Activated naive CD8-positive, alpha-beta T cell treated with anti-CD3 and anti-CD28 coated beads, Interleukin-2, amount 10 ng/mL, durations not matched to agents 7 days and 5 days (primary cell): ENCODE data around the gene SAG. TPM values are rescaled to one million over a fixed set of nuclear protein-coding genes. Genes with fewer than 3 reads are reported as not detected.

Experiments used
- ATAC-seq: fragments of 150-1000 bp; cut with Tn5 transposase; one replicate; pipeline ENCODE4 v1.10.0; 2021; ENCODE audit warnings: low read depth, moderate library complexity
- POLR2A ChIA-PET: fragments of 350-600 bp; sonication (Branson Sonifier 250); formaldehyde crosslinking; loops from one replicate; lab custom pipeline; 2021; ENCODE audit warnings: antibody characterized with exemption; lab: Charles Lee
- DNase-seq: peaks from one replicate; pipeline ENCODE4 v3.0.0; 2021
- H3K27ac Mint-ChIP-seq: one replicate; pipeline ENCODE4 v1.8.0; 2022; ENCODE audit warnings: mild to moderate bottlenecking, mixed read lengths
- H3K27me3 Mint-ChIP-seq: one replicate; pipeline ENCODE4 v1.8.0; 2022; ENCODE audit warnings: mild to moderate bottlenecking, moderate library complexity, mixed read lengths
- H3K36me3 Mint-ChIP-seq: one replicate; pipeline ENCODE4 v1.8.0; 2021; ENCODE audit warnings: mild to moderate bottlenecking, mixed read lengths
- H3K4me1 Mint-ChIP-seq: one replicate; pipeline ENCODE4 v1.8.0; 2021; ENCODE audit warnings: mixed read lengths
- H3K4me3 Mint-ChIP-seq: one replicate; pipeline ENCODE4 v1.8.0; 2022; ENCODE audit warnings: mild to moderate bottlenecking, moderate library complexity, mixed read lengths
- H3K9me3 Mint-ChIP-seq: one replicate; pipeline ENCODE4 v1.8.0; 2021; ENCODE audit warnings: mixed read lengths
- total RNA-seq, 2 experiments: library from RNA; stranded (reverse); gene quantifications; one replicate each; pipeline ENCODE4 v1.2.3, GENCODE V29; 2021

The SAG gene
- under 1 TPM in 1 of 2 experiments, not detected in 1; 0.45 TPM for total RNA-seq

DNA sequence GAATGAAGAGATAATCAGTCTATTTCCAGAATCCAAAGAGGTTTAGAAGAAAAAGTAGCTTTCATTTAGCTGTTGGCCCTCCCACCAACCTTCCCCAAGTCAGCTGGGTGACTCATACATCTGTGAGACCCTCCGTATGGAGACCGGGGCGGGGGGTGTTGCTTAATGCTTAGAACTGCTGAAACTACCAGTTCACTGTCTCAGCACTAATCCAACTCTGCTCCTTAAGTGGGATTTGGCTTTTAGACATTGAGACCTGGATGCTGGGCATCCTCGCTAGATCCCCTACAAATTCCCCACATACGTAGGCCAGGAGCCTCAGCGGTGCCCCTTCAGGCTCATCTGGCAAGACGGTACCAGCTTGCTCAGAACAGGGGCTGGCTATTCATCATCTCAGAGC, at the start of gene SAG:
Gene SAG (plus strand): TSS at position 252 of the 400 bp plus-strand sequence. CDS start 1,374 bp downstream, outside the sequence.
- peaks cover 18% of the 10 kb centered on the region for H3K4me1 Mint-ChIP-seq
- no peak within 1 kb of the TSS for H3K27ac Mint-ChIP-seq
- DNase-seq, result no peak
- no peak for ATAC-seq
- no peaks in the 10 kb centered on the region for H3K27me3 Mint-ChIP-seq
- peaks cover 1% of the 10 kb centered on the region for H3K9me3 Mint-ChIP-seq
- no peak within 1 kb of the TSS for H3K4me3 Mint-ChIP-seq
- POLR2A ChIA-PET, result no interaction called here
- H3K36me3 Mint-ChIP-seq, result no peaks in the 10 kb centered on the region

- Mint-ChIP-seq H3K27me3 (no peaks in the 10 kb centered on the region), H3K27ac (peak overlapping the region; percentile 34), H3K4me3 (no peak overlapping the region), H3K9me3 (no peaks in the 10 kb centered on the region), H3K4me1 (peaks cover 58% of the 10 kb centered on the region), H3K36me3 (peaks cover 56% of the 10 kb centered on the region)
- POLR2A ChIA-PET, result no interaction called here
- no peak for DNase-seq
- ATAC-seq, result no peak
Observed at GRCh38 chr2:233258211-233258610, 49.4 kb upstream of the SAG start.

- H3K4me3 Mint-ChIP-seq, result no peak overlapping the region
- DNase-seq (no peak), ATAC-seq (no peak)
- H3K27ac Mint-ChIP-seq, result peak overlapping the region; percentile 27
- H3K36me3 Mint-ChIP-seq, result peaks cover 54% of the 10 kb centered on the region
- no peaks in the 10 kb centered on the region for H3K9me3 Mint-ChIP-seq
- no peaks in the 10 kb centered on the region for H3K27me3 Mint-ChIP-seq
- POLR2A ChIA-PET, result no interaction called here
- H3K4me1 Mint-ChIP-seq, result peaks cover 49% of the 10 kb centered on the region
Observed at GRCh38 chr2:233259730-233260129, 47.9 kb upstream of the SAG start.

DNA sequence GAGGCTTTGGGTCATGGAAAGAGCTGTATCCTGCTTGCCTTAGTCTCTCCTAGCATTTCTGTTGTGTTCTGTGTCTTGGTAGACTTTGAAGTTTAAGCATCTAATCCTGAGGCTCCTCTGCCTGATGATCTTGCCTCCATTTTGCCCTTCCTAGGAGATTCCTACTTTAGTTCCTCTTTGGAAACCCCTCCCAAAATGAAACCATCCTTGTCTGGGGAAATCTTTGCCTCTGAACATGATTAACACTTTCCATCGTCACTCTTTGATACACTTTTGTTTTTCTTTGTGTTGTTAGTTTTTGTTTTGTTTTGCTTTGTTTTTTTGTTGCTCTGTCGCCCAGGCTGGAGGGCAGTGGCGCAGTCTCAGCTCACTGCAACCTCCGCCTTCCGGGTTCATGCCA, 47.0 kb upstream of the SAG start:
- POLR2A ChIA-PET, result no interaction called here
- no peaks in the 10 kb centered on the region for H3K9me3 Mint-ChIP-seq
- DNase-seq (no peak), ATAC-seq (no peak)
- no peak overlapping the region for H3K4me3 Mint-ChIP-seq
- peaks cover 43% of the 10 kb centered on the region for H3K4me1 Mint-ChIP-seq
- H3K27ac Mint-ChIP-seq, result no peak overlapping the region
- peaks cover 53% of the 10 kb centered on the region for H3K36me3 Mint-ChIP-seq
- H3K27me3 Mint-ChIP-seq, result no peaks in the 10 kb centered on the region

- Mint-ChIP-seq H3K9me3 (no peaks in the 10 kb centered on the region), H3K27ac (peak overlapping the region; percentile 67), H3K4me1 (peaks cover 52% of the 10 kb centered on the region), H3K36me3 (peaks cover 59% of the 10 kb centered on the region), H3K27me3 (no peaks in the 10 kb centered on the region), H3K4me3 (peak overlapping the region; percentile 24)
- POLR2A ChIA-PET, result no interaction called here
- ATAC-seq, result peak; percentile 31
- no peak for DNase-seq
Observed at GRCh38 chr2:233261819-233262555, 45.6 kb upstream of the SAG start.

DNA sequence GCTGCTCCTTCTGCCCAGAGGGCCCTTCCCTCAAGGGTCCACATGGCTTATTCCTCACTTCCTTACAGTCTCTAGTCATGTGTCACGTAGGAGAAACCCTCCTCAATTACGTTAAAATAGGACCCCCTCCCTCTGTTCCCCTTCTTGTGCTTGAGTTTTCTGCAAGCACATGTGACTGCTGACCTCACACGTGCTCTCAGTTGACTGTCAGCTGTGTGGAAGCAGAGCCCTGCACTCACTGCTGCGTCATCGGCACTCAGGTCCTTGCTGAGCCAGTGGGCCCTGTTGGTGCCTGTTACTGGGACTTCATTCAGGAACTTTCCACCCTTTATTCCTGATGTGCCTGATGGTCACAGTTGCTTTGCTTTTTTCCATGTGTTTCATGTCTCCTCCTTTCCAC, 45.1 kb upstream of the SAG start:
- Mint-ChIP-seq H3K27ac (peak overlapping the region; percentile 67), H3K36me3 (peaks cover 54% of the 10 kb centered on the region), H3K4me3 (peak overlapping the region; percentile 24), H3K4me1 (peaks cover 57% of the 10 kb centered on the region), H3K9me3 (no peaks in the 10 kb centered on the region), H3K27me3 (no peaks in the 10 kb centered on the region)
- ATAC-seq (no peak), DNase-seq (no peak)
- POLR2A ChIA-PET, result no interaction called here

GRCh38 chr2:233263045-233263570, 44.5 kb upstream of the SAG start:
- H3K4me3 Mint-ChIP-seq, result no peak overlapping the region
- peaks cover 60% of the 10 kb centered on the region for H3K4me1 Mint-ChIP-seq
- H3K9me3 Mint-ChIP-seq, result no peaks in the 10 kb centered on the region
- POLR2A ChIA-PET, result no interaction called here
- H3K27ac Mint-ChIP-seq, result peak overlapping the region; percentile 67
- no peak for DNase-seq
- no peak for ATAC-seq
- H3K27me3 Mint-ChIP-seq, result no peaks in the 10 kb centered on the region
- peaks cover 51% of the 10 kb centered on the region for H3K36me3 Mint-ChIP-seq

DNA sequence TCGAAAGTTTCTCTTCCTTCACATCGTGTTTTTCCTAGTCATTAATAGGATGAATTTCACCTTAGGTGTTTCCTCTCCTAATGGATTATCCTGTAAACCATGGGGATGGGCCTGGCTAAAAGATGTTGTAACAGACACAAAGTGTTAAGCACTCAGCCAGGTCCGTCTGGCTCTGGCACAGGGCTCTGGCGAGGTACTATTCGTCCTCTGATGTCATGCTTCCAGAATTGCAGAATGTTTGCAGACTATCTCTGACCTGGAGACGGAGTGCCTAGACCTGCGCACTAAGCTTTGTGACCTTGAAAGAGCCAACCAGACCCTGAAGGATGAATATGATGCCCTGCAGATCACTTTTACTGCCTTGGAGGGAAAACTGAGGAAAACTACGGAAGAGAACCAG, 42.9 kb upstream of the SAG start:
- peak overlapping the region; percentile 18 for H3K27ac Mint-ChIP-seq
- no peaks in the 10 kb centered on the region for H3K27me3 Mint-ChIP-seq
- H3K4me1 Mint-ChIP-seq, result peaks cover 61% of the 10 kb centered on the region
- H3K4me3 Mint-ChIP-seq, result no peak overlapping the region
- POLR2A ChIA-PET, result interaction anchor here (0.5 to 0.8 kb wide), 2 partner anchors 8 to 32 kb away, joined by 3 read pairs; no protein-coding TSS in a partner anchor
- DNase-seq (no peak), ATAC-seq (no peak)
- H3K9me3 Mint-ChIP-seq, result no peaks in the 10 kb centered on the region
- H3K36me3 Mint-ChIP-seq, result peaks cover 46% of the 10 kb centered on the region

GRCh38 chr2:233265899-233266431, 41.7 kb upstream of the SAG start:
- DNase-seq (no peak), ATAC-seq (no peak)
- Mint-ChIP-seq H3K4me3 (no peak overlapping the region), H3K27me3 (no peaks in the 10 kb centered on the region), H3K36me3 (peaks cover 46% of the 10 kb centered on the region), H3K27ac (peak overlapping the region; percentile 95), H3K9me3 (no peaks in the 10 kb centered on the region), H3K4me1 (peaks cover 65% of the 10 kb centered on the region)
- POLR2A ChIA-PET, result interaction anchor here (0.8 kb wide), 1 partner anchor 9 kb away, joined by 3 read pairs; no protein-coding TSS in a partner anchor

DNA sequence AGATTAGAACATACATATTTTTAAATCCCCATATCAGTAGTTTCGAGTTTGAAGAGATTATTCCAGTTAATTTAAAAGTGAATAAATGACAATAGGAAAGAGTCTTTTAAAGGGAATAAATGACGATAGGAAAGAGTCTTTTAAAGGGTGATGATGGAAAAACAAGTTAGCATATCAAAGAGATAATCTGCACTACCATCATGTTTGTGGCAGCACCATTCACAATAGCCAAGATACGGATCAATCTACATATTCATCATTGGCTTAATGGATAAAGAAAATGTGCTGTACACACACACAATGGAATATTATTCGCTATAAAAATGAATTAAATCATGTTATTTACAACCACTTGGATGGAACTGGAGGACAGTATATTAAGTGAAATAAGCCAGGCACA, 41.1 kb upstream of the SAG start:
- DNase-seq (no peak), ATAC-seq (no peak)
- H3K36me3 Mint-ChIP-seq, result peaks cover 48% of the 10 kb centered on the region
- H3K4me1 Mint-ChIP-seq, result peaks cover 64% of the 10 kb centered on the region
- peak overlapping the region; percentile 95 for H3K27ac Mint-ChIP-seq
- POLR2A ChIA-PET, result interaction anchor here (0.8 kb wide), 1 partner anchor 9 kb away, joined by 3 read pairs; no protein-coding TSS in a partner anchor
- no peaks in the 10 kb centered on the region for H3K27me3 Mint-ChIP-seq
- no peaks in the 10 kb centered on the region for H3K9me3 Mint-ChIP-seq
- H3K4me3 Mint-ChIP-seq, result no peak overlapping the region

DNA sequence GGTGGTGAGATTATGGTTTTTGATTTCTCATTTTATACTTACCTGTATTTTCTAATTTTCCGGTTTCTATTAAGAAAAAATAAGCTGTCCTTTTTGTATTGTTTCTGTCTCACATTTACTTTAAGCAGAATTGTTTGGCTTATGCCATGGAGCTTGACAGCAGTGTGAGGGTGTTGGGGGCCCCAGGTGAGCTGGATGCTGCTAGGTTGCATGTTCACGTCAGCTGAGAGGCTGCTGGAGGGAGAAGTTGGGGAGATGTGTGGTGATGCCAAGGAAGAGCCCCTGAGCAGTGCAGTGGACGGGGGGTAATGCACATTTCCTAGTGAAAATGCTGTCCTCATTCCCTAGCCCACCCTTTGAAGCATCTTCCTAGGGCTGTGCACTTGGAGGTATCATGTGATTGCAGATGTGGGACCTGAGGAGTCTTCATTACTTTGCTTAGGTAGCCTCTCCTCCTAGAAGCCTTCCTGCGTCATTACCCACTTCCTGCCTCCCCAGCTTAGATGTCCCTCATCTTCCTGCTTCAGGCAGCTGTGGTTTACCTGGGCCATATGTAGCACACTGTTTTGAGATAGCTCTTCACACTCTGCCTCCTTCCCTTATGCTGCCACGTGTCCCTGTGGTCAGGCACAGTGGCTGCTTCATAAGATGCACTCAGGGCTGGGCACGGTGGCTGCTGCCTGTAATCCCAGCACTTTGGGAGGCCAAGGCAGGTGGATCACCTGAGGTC, 39.9 kb upstream of the SAG start:
- POLR2A ChIA-PET, result interaction anchor here (0.6 to 2.3 kb wide), 17 partner anchors 11 to 688 kb away, joined by 3 to 36 read pairs (median 5); partner anchors contain the start of genes ATG16L1, DGKD, HJURP and INPP5D
- no peaks in the 10 kb centered on the region for H3K27me3 Mint-ChIP-seq
- peaks cover 47% of the 10 kb centered on the region for H3K36me3 Mint-ChIP-seq
- DNase-seq (peak; percentile 79), ATAC-seq (peak; percentile 96)
- peaks cover 63% of the 10 kb centered on the region for H3K4me1 Mint-ChIP-seq
- H3K9me3 Mint-ChIP-seq, result no peaks in the 10 kb centered on the region
- H3K27ac Mint-ChIP-seq, result peak overlapping the region; percentile 95
- H3K4me3 Mint-ChIP-seq, result peak overlapping the region; percentile 74

GRCh38 chr2:233270366-233270765, 37.2 kb upstream of the SAG start:
- Mint-ChIP-seq H3K27ac (peak overlapping the region; percentile 95), H3K9me3 (no peaks in the 10 kb centered on the region), H3K27me3 (no peaks in the 10 kb centered on the region), H3K36me3 (peaks cover 58% of the 10 kb centered on the region), H3K4me1 (peaks cover 64% of the 10 kb centered on the region), H3K4me3 (peak overlapping the region; percentile 77)
- ATAC-seq, result no peak
- DNase-seq, result no peak
- POLR2A ChIA-PET, result interaction anchor here (0.7 to 1.7 kb wide), 5 partner anchors 19 to 209 kb away, joined by 3 to 6 read pairs (median 5); partner anchors contain the start of gene ATG16L1

GRCh38 chr2:233270951-233271350, 36.7 kb upstream of the SAG start:
- no peak for DNase-seq
- Mint-ChIP-seq H3K27ac (peak overlapping the region; percentile 95), H3K9me3 (no peaks in the 10 kb centered on the region), H3K27me3 (no peaks in the 10 kb centered on the region), H3K4me1 (peaks cover 61% of the 10 kb centered on the region), H3K36me3 (peaks cover 57% of the 10 kb centered on the region), H3K4me3 (peak overlapping the region; percentile 77)
- POLR2A ChIA-PET, result interaction anchor here (1.0 to 1.7 kb wide), 4 partner anchors 20 to 210 kb away, joined by 3 to 6 read pairs (median 5); partner anchors contain the start of gene ATG16L1
- ATAC-seq, result no peak
